Memory B cell (primary cell): Measurements from ENCODE around the gene BROX.

Experiments
- ATAC-seq: fragments of 150-1000 bp; cut with Tn5 transposase; 2 replicates; pipeline ENCODE4 v1.10.0; 2021; ENCODE audit warnings: low read depth, mild to moderate bottlenecking, moderate library complexity
- DNase-seq, 2 donors: peaks; one replicate each; pipeline ENCODE4 v3.0.0; 2022; ENCODE audit warnings: low spot score in 2 of 2
- H3K27ac Mint-ChIP-seq: one replicate; pipeline ENCODE4 v1.8.0; 2022; ENCODE audit warnings: mild to moderate bottlenecking, moderate library complexity, mixed read lengths
- H3K27me3 Mint-ChIP-seq: one replicate; pipeline ENCODE4 v1.8.0; 2022; ENCODE audit warnings: mixed read lengths
- H3K36me3 Mint-ChIP-seq: one replicate; pipeline ENCODE4 v1.8.0; 2022; ENCODE audit warnings: mild to moderate bottlenecking, mixed read lengths
- H3K4me1 Mint-ChIP-seq: one replicate; pipeline ENCODE4 v1.8.0; 2022; ENCODE audit warnings: mixed read lengths
- H3K4me3 Mint-ChIP-seq: one replicate; pipeline ENCODE4 v1.8.0; 2022; ENCODE audit warnings: mild to moderate bottlenecking, moderate library complexity, mixed read lengths
- H3K9me3 Mint-ChIP-seq: one replicate; pipeline ENCODE4 v1.8.0; 2022; ENCODE audit warnings: mixed read lengths

Gene BROX

DNA sequence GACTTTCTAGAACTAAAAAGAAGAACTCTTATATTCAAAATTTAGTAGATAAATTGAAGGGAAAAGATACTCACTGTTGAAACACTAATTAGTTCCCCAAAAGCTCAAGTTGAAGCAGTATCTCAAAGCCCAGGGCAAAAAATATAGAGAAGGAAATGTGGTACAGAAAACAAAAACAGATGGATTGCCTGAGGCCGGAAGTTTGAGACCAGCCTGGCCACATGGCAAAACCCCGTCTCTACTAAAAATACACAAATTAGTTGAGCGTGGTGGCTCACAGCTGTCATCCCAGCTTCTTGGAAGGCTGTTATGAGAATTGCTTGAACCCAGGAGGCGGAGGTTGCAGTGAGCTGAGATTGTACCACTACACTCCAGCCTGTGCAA, 60.6 kb downstream of the BROX start:
- Mint-ChIP-seq H3K27ac (peak overlapping the region; percentile 95), H3K27me3 (no peaks in the 10 kb centered on the region), H3K36me3 (peaks cover 9% of the 10 kb centered on the region), H3K4me3 (peak overlapping the region; percentile 76), H3K9me3 (peaks cover 14% of the 10 kb centered on the region), H3K4me1 (peaks cover 29% of the 10 kb centered on the region)
- DNase-seq (peak; percentile 38 to 57), ATAC-seq (peak; percentile 79)

DNA sequence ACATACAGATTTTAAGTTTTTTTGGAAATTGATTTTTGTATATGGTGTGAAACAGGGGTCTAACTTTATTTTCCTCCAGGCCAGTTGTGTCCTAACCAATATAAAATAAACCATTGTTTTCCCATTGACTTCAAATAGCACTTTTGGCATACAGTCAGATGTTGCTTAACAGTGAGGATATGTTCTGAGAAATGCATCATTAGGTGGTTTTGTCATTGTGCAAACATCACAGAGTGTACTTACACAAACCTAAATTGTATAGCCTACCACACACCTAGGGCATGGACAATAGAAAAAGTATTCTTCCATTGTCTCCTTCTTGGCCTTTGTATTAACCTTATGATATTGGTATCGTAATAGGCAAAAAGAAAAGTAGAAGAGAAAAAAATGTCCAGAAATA, 65.1 kb downstream of the BROX start:
- Mint-ChIP-seq H3K4me3 (no peak overlapping the region), H3K4me1 (peaks cover 19% of the 10 kb centered on the region), H3K9me3 (peaks cover 4% of the 10 kb centered on the region), H3K27ac (no peak overlapping the region), H3K27me3 (no peaks in the 10 kb centered on the region), H3K36me3 (peaks cover 2% of the 10 kb centered on the region)
- ATAC-seq = no peak
- no peak for DNase-seq

DNA sequence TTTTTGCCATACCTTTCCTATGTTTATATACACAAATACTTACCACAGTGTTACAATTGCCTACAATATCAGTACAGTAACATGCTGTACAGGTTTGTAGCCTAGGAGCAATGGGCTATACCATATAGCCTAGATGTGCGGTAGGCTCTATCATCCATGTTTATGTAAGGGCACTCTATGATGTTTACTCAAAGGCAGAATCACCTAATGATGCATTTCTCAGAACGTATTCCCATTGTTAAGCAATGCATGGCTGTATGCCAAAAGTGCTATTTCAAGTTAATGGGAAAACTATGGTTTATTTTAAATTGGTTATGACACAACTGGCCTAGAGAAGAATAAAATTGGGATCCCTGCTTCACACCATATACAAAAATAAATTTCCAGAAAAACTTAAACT, 65.6 kb downstream of the BROX start:
- no peak overlapping the region for H3K27ac Mint-ChIP-seq
- H3K4me1 Mint-ChIP-seq = peaks cover 15% of the 10 kb centered on the region
- H3K36me3 Mint-ChIP-seq = peaks cover 2% of the 10 kb centered on the region
- no peak for ATAC-seq
- no peaks in the 10 kb centered on the region for H3K27me3 Mint-ChIP-seq
- H3K9me3 Mint-ChIP-seq = peaks cover 4% of the 10 kb centered on the region
- H3K4me3 Mint-ChIP-seq = no peak overlapping the region
- DNase-seq = no peak

DNA sequence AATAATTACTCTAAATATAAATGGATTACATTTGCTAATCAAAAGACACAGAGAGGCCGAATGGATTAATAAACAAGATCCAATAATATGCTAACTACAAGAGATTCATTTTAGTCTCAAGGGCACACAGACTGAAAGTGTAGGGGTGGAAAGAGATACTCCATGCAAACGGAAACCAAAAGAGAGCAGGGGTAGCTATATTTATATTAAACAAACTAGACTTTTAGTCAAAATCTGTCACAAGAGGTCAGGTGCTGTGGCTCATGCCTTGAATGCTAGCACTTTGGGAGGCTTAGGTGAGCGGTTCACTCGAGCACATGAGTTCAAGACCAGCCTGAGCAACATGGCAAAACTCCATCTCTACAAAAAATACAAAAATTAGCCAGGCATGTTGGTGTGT, 68.9 kb downstream of the BROX start:
- ATAC-seq = no peak
- Mint-ChIP-seq H3K4me3 (no peak overlapping the region), H3K4me1 (peaks cover 11% of the 10 kb centered on the region), H3K27me3 (no peaks in the 10 kb centered on the region), H3K36me3 (peaks cover 2% of the 10 kb centered on the region), H3K9me3 (peaks cover 3% of the 10 kb centered on the region), H3K27ac (no peak overlapping the region)
- no peak for DNase-seq

DNA sequence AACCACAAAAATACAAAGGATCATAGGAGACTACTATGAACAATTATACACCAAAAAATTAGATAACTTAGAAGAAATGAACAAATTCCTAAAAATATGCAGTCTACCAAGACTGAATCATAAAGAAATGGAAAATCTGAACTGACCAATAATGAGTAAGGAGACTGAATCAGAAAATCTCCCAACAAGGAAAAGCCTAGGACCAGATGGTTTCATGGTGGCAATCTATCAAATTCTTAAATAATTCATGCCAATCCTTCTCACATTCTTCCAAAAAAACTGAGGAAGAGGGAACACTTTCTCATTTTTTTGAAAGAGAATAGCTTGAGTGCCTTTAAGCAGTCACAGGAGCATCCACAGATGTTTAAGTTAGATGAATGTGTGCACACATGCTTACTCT, 70.7 kb downstream of the BROX start:
- Mint-ChIP-seq H3K36me3 (peaks cover 2% of the 10 kb centered on the region), H3K9me3 (peaks cover 3% of the 10 kb centered on the region), H3K27me3 (no peaks in the 10 kb centered on the region), H3K4me3 (no peak overlapping the region), H3K4me1 (peaks cover 13% of the 10 kb centered on the region), H3K27ac (no peak overlapping the region)
- ATAC-seq = no peak
- no peak for DNase-seq

DNA sequence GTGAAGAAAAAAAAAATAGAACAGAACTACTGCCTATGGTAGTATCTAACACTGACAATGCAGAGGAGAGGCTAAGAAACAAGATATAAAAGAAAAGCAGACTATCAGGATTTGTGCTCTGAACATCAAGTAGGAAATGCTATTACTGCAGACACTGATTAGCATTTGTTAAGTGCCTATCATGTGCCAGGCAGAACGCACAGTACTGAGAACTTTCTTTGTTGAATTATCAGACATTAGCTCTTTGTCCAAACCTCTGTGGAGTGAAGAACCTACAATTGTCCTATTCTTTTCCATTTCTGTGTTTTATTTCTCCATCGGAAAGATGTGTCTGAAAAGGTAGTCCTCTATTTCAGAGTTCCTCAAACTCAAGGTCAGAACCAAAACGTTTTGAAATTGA, 72.0 kb downstream of the BROX start:
- Mint-ChIP-seq H3K9me3 (peaks cover 4% of the 10 kb centered on the region), H3K4me3 (no peak overlapping the region), H3K4me1 (peaks cover 22% of the 10 kb centered on the region), H3K36me3 (peaks cover 6% of the 10 kb centered on the region), H3K27me3 (no peaks in the 10 kb centered on the region), H3K27ac (no peak overlapping the region)
- ATAC-seq (no peak), DNase-seq (no peak)
